Keratinocyte (primary cell): ENCODE results near the gene STK32C. TPM values are rescaled to one million over a fixed set of nuclear protein-coding genes. Genes with fewer than 3 reads are reported as not detected.

Experiments used
- DNase-seq: peaks from one replicate; pipeline ENCODE4 v3.0.0-alpha.2; 2011; ENCODE audit warnings: low read depth, missing footprints, low spot score
- FAIRE-seq: peaks from 2 replicates; lab custom pipeline; 2011; peaks lifted over from hg19 to GRCh38; lab: Jason Lieb, UNC
- H2AFZ ChIP-seq: 2 replicates; pipeline ENCODE4 v1.6.0; 2012; ENCODE audit warnings: low read length, control low read depth, inconsistent platforms; ENCODE audit not compliant: control insufficient read depth
- H3K27ac ChIP-seq: 2 replicates; pipeline ENCODE4 v1.5.1; 2011; ENCODE audit warnings: low read length; ENCODE audit not compliant: control insufficient read depth, insufficient read depth
- H3K27me3 ChIP-seq: 3 replicates; pipeline ENCODE4 v1.6.0; 2011; ENCODE audit warnings: low read length; ENCODE audit not compliant: control insufficient read depth, insufficient read depth; ENCODE audit errors: extremely low read depth
- H3K36me3 ChIP-seq, 2 experiments: 2 replicates in 1 of 2; 3 replicates in 1 of 2; pipeline ENCODE4 v1.5.1; 2011; ENCODE audit warnings: low read length in 2 of 2, mild to moderate bottlenecking in 1 of 2; ENCODE audit not compliant: control insufficient read depth in 2 of 2, insufficient read depth in 2 of 2; ENCODE audit errors: extremely low read depth in 1 of 2
- H3K4me1 ChIP-seq: 3 replicates; pipeline ENCODE4 v1.5.1; 2011; ENCODE audit warnings: low read length; ENCODE audit not compliant: control insufficient read depth, insufficient read depth; ENCODE audit errors: extremely low read depth
- H3K4me2 ChIP-seq: 3 replicates; pipeline ENCODE4 v1.6.0; 2011; ENCODE audit warnings: low read depth, low read length; ENCODE audit not compliant: control insufficient read depth, insufficient read depth; ENCODE audit errors: extremely low read depth
- H3K4me3 ChIP-seq, 3 experiments: fragments of 200-600 bp in 1 of 3; sonication (generic) in 1 of 3; 2 replicates in 2 of 3; 3 replicates in 1 of 3; pipeline ENCODE4 v1.5.1; 2011 to 2016; ENCODE audit warnings: low read length in 3 of 3, mild to moderate bottlenecking in 3 of 3, control low read depth in 2 of 3, inconsistent platforms in 1 of 3, low read depth in 1 of 3, mixed read lengths in 1 of 3, mixed run types in 1 of 3, moderate library complexity in 1 of 3; ENCODE audit not compliant: control insufficient read depth in 2 of 3, insufficient read depth in 2 of 3; ENCODE audit errors: extremely low read depth in 1 of 3
- H3K79me2 ChIP-seq: 2 replicates; pipeline ENCODE4 v1.6.0; 2012; ENCODE audit warnings: low read length; ENCODE audit not compliant: control insufficient read depth, insufficient read depth
- H3K9ac ChIP-seq: 3 replicates; pipeline ENCODE4 v1.6.0; 2011; ENCODE audit warnings: low read length; ENCODE audit not compliant: control insufficient read depth, insufficient read depth; ENCODE audit errors: extremely low read depth
- H3K9me1 ChIP-seq: 3 replicates; pipeline ENCODE4 v1.6.0; 2011; ENCODE audit warnings: low read length; ENCODE audit not compliant: control insufficient read depth, insufficient read depth; ENCODE audit errors: extremely low read depth
- H3K9me3 ChIP-seq: 2 replicates; pipeline ENCODE4 v1.5.1; 2012; ENCODE audit warnings: low read depth, low read length; ENCODE audit not compliant: control insufficient read depth
- H4K20me1 ChIP-seq: 3 replicates; pipeline ENCODE4 v1.6.0; 2011; ENCODE audit warnings: low read length; ENCODE audit not compliant: control insufficient read depth, insufficient read depth; ENCODE audit errors: extremely low read depth
- EZH2 ChIP-seq: IDR thresholded peaks from one replicate; pipeline ENCODE4 v1.6.1; 2012; ENCODE audit warnings: inconsistent platforms, mild to moderate bottlenecking, low read length, moderate library complexity
- dilution Hi-C: fragments of 300-500 bp; cut with MboI; formaldehyde crosslinking; loops from one replicate; pipeline ENCODE4 v1.7.0; 2020; ENCODE audit warnings: low sequenced_read_pairs; ENCODE audit not compliant: extremely low pct_ligation_motif_present
- polyA plus RNA-seq, 5 experiments: library from polyadenylated mRNA; depleted of rRNA in 3 of 5; stranded (reverse) in 3 of 5; stranded (forward) in 1 of 5; unstranded in 1 of 5; fragments of >200 nt; gene quantifications; 1 replicate in 1 of 5; 2 replicates in 3 of 5; 3 replicates in 1 of 5; pipeline versions ENCODE4 v1.2.1 to v1.2.3, GENCODE V29; 2011 to 2012; ENCODE audit warnings: missing spikeins in 2 of 5, low read depth in 1 of 5, low replicate concordance in 1 of 5
- TF ChIP-seq, protein P1 (sequence below), 3 experiments: IDR thresholded peaks in 1 of 3; conservative IDR thresholded peaks in 1 of 3; optimal IDR thresholded peaks in 1 of 3; 2 replicates in 2 of 3; 3 replicates in 1 of 3; pipeline versions ENCODE3 to v1.5.1; 2011; ENCODE audit warnings: low read length in 3 of 3, mild to moderate bottlenecking in 3 of 3, moderate library complexity in 2 of 3, control low read depth in 1 of 3, inconsistent platforms in 1 of 3; ENCODE audit not compliant: insufficient read depth in 2 of 3; ENCODE audit errors: extremely low read depth in 1 of 3

The STK32C gene
- polyA plus RNA-seq, 1 donor (not counting 4 experiments of a cell fraction or from before 2014, with no cell fraction given): 4.1 TPM

DNA sequence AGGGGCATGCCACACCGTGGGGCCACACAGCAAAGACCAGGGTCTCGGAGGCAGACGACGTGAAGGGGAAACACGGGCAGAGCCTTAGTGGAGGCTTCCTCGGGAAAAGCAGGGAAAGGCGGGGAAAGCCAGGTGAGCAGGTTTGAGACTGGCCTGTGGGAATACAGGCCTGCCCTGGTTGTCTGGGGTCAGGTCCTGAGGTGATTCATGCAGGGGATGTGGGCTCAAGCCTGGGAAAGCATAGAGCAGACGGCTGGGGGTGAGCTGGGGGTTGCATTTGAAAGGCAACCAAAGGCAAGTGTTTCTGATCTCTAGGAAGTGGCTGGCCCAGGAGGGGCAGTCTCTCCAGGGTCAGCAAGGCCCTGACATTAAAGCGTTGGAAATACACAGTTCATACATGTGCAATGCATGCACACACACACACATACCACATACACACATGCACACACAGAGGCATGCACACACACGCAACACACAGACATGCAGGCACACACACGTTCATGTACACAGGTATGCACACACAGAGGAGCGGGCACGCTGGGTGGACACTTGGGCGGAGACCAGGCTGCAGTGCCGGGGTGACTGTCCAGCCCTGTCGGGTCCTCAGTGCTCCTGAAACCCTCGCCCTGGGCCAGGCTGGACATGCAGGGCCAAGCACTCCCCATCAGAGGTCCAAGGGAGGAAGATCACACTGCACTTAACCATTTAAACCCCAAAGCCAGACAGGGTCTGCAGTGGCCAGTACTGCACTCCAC, 69.2 kb downstream of the STK32C start:
- Histone ChIP-seq H3K4me1 (no peaks in the 10 kb centered on the region), H3K9me3 (no peaks in the 10 kb centered on the region), H3K9ac (no peak overlapping the region), H3K4me2 (no peak overlapping the region), H3K27me3 (no peaks in the 10 kb centered on the region), H3K27ac (no peak overlapping the region), H2AFZ (no peak overlapping the region), H4K20me1 (no peaks in the 10 kb centered on the region), H3K36me3 (no peaks in the 10 kb centered on the region), H3K4me3 (no peak overlapping the region), H3K79me2 (no peaks in the 10 kb centered on the region), H3K9me1 (no peaks in the 10 kb centered on the region)
- TF ChIP-seq, protein P1, sequence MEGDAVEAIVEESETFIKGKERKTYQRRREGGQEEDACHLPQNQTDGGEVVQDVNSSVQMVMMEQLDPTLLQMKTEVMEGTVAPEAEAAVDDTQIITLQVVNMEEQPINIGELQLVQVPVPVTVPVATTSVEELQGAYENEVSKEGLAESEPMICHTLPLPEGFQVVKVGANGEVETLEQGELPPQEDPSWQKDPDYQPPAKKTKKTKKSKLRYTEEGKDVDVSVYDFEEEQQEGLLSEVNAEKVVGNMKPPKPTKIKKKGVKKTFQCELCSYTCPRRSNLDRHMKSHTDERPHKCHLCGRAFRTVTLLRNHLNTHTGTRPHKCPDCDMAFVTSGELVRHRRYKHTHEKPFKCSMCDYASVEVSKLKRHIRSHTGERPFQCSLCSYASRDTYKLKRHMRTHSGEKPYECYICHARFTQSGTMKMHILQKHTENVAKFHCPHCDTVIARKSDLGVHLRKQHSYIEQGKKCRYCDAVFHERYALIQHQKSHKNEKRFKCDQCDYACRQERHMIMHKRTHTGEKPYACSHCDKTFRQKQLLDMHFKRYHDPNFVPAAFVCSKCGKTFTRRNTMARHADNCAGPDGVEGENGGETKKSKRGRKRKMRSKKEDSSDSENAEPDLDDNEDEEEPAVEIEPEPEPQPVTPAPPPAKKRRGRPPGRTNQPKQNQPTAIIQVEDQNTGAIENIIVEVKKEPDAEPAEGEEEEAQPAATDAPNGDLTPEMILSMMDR (optimal IDR thresholded peaks at IDR 0.05 in 1 of 3, IDR thresholded peaks at IDR 0.05 in 1 of 3, conservative IDR thresholded peaks at IDR 0.05 in 1 of 3; ENCODE audit: extremely low read depth in 1 of 3, insufficient read depth in 2 of 3, low read length in 3 of 3): no peak
- no peak for TF ChIP-seq EZH2
- dilution Hi-C loops: no loop called here
- DNase-seq (no peak), FAIRE-seq (no peak)

GRCh38 chr10:132237871-132238270, 69.9 kb downstream of the STK32C start:
- H4K20me1 ChIP-seq: no peaks in the 10 kb centered on the region
- H3K79me2 ChIP-seq: no peaks in the 10 kb centered on the region
- no peak for TF ChIP-seq EZH2
- TF ChIP-seq, protein P1 (optimal IDR thresholded peaks at IDR 0.05 in 1 of 3, IDR thresholded peaks at IDR 0.05 in 1 of 3, conservative IDR thresholded peaks at IDR 0.05 in 1 of 3; ENCODE audit: extremely low read depth in 1 of 3, insufficient read depth in 2 of 3, low read length in 3 of 3): no peak
- H3K27ac ChIP-seq: no peak overlapping the region
- H3K9me3 ChIP-seq: no peaks in the 10 kb centered on the region
- H3K36me3 ChIP-seq: no peaks in the 10 kb centered on the region
- no peak overlapping the region for H3K4me2 ChIP-seq
- no peak for FAIRE-seq
- no peak for DNase-seq
- H3K4me3 ChIP-seq: no peak overlapping the region
- H2AFZ ChIP-seq: no peak overlapping the region
- no peak overlapping the region for H3K9ac ChIP-seq
- H3K27me3 ChIP-seq: no peaks in the 10 kb centered on the region
- dilution Hi-C loops: no loop called here
- no peaks in the 10 kb centered on the region for H3K9me1 ChIP-seq
- H3K4me1 ChIP-seq: no peaks in the 10 kb centered on the region
